ENCODE measurements around the gene OR4P4. TPM values are rescaled to one million over a fixed set of nuclear protein-coding genes. Genes with fewer than 3 reads are reported as not detected.

Gene OR4P4
- total RNA-seq, 1 donor from 2014 or later: not detected

Other genes starting within 250 kb of the OR4P4 start
- not detected in 2 replicates for gene OR4C15, start 80.6 kb upstream of the OR4P4 start, total RNA-seq
- not detected in 2 replicates for gene OR4C16, start 63.0 kb upstream of the OR4P4 start, total RNA-seq
- not detected in 2 replicates for gene OR4C11, start 27.5 kb upstream of the OR4P4 start, total RNA-seq
- gene OR4S2, start 13.2 kb downstream of the OR4P4 start, total RNA-seq: not detected in 2 replicates
- not detected in 2 replicates for gene OR4C6, start 27.1 kb downstream of the OR4P4 start, total RNA-seq
- not detected in 2 replicates for gene OR5D13, start 138.3 kb downstream of the OR4P4 start, total RNA-seq
- not detected in 2 replicates for gene OR5D14, start 160.4 kb downstream of the OR4P4 start, total RNA-seq
- gene OR5L1, start 176.3 kb downstream of the OR4P4 start, total RNA-seq: not detected in 2 replicates
- gene OR5D18, start 184.5 kb downstream of the OR4P4 start, total RNA-seq: not detected in 2 replicates
- not detected in 2 replicates for gene OR5L2, start 192.1 kb downstream of the OR4P4 start, total RNA-seq
- not detected in 2 replicates for gene OR5D16, start 203.6 kb downstream of the OR4P4 start, total RNA-seq
- gene TRIM51, start 248.2 kb downstream of the OR4P4 start, total RNA-seq: not detected in 2 replicates

All from activated T-helper 1 cell treated with anti-CD3 and anti-CD28 coated beads, Interleukin-12 subunit alpha, Interleukin-12 subunit beta, Interleukin-2, Interleukin-4 antibody, amounts not matched to agents 30 ng/mL and 10 ng/mL and 1 ng/mL, durations not matched to agents 14 hours and 24 hours and 36 hours (primary cell).